ENCODE results near the gene MUS81.
"Not testable (repeated sequence)": the region's sequence is repeated elsewhere in the genome, so short reads cannot be mapped to it uniquely, and the experiment has no call there.

GRCh38 chr11:65848693-65849092 is 11.5 kb upstream of the MUS81 start:
- TF ChIP-seq EGR1 (IDR thresholded peaks at IDR 0.05; ENCODE audit: borderline replicate concordance in 1 of 2, low read depth in 2 of 2, low read length in 2 of 2); CTCF (IDR thresholded peaks at IDR 0.05 in 2 of 3, conservative IDR thresholded peaks at IDR 0.05 in 1 of 3; ENCODE audit: control insufficient read depth in 2 of 3, extremely low read depth in 1 of 3, insufficient read depth in 1 of 3, low read depth in 3 of 3, low read length in 3 of 3); CBFB (IDR thresholded peaks at IDR 0.05; ENCODE audit: low read depth); BRCA1 (IDR thresholded peaks at IDR 0.05; ENCODE audit: low read depth, low read length); KDM1A (IDR thresholded peaks at IDR 0.05; ENCODE audit: borderline replicate concordance); ATF2 (IDR thresholded peaks at IDR 0.05; ENCODE audit: low read length): not testable (repeated sequence)
